Type B pancreatic cell (in vitro differentiated cells): ENCODE data around the gene HHATL. TPM values are rescaled to one million over a fixed set of nuclear protein-coding genes. Genes with fewer than 3 reads are reported as not detected.
A peak's percentile ranks its signal among the peaks of the same experiment; 100 is the strongest.

Source experiments
- DNase-seq: peaks from one replicate; pipeline ENCODE4 v3.0.0; 2021; ENCODE audit warnings: mixed read lengths; ENCODE audit not compliant: unreplicated experiment; ENCODE audit errors: extremely low spot score
- H3K27ac Mint-ChIP-seq: 2 replicates; pipeline ENCODE4 v1.8.0; 2021; ENCODE audit warnings: mild to moderate bottlenecking, mixed read lengths
- H3K27me3 Mint-ChIP-seq: 2 replicates; pipeline ENCODE4 v1.8.0; 2021; ENCODE audit warnings: mixed read lengths
- H3K36me3 Mint-ChIP-seq: 2 replicates; pipeline ENCODE4 v1.8.0; 2021; ENCODE audit warnings: mixed read lengths
- H3K4me1 Mint-ChIP-seq: one replicate; pipeline ENCODE4 v1.8.0; 2021; ENCODE audit warnings: mixed read lengths; ENCODE audit not compliant: unreplicated experiment
- H3K4me3 Mint-ChIP-seq: 2 replicates; pipeline ENCODE4 v1.8.0; 2021; ENCODE audit warnings: mild to moderate bottlenecking, mixed read lengths
- H3K9me3 Mint-ChIP-seq: 2 replicates; pipeline ENCODE4 v1.8.0; 2021; ENCODE audit warnings: mixed read lengths
- total RNA-seq: library from RNA; stranded (reverse); gene quantifications from 2 replicates; pipeline ENCODE4 v1.2.1, GENCODE V29; 2021; ENCODE audit warnings: low replicate concordance
- TF ChIP-seq, protein P1 (sequence below): fragments of 200-600 bp; sonication (generic); conservative IDR thresholded peaks from 2 replicates; pipeline ENCODE4 v1.5.0; 2021; ENCODE audit warnings: antibody characterized with exemption, mild to moderate bottlenecking

HHATL gene
- total RNA-seq, 1 donor from 2014 or later, result not detected

- no peak overlapping the region for H3K4me3 Mint-ChIP-seq
- TF ChIP-seq, protein P1, sequence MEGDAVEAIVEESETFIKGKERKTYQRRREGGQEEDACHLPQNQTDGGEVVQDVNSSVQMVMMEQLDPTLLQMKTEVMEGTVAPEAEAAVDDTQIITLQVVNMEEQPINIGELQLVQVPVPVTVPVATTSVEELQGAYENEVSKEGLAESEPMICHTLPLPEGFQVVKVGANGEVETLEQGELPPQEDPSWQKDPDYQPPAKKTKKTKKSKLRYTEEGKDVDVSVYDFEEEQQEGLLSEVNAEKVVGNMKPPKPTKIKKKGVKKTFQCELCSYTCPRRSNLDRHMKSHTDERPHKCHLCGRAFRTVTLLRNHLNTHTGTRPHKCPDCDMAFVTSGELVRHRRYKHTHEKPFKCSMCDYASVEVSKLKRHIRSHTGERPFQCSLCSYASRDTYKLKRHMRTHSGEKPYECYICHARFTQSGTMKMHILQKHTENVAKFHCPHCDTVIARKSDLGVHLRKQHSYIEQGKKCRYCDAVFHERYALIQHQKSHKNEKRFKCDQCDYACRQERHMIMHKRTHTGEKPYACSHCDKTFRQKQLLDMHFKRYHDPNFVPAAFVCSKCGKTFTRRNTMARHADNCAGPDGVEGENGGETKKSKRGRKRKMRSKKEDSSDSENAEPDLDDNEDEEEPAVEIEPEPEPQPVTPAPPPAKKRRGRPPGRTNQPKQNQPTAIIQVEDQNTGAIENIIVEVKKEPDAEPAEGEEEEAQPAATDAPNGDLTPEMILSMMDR, result no peak
- H3K9me3 Mint-ChIP-seq, result no peaks in the 10 kb centered on the region
- H3K36me3 Mint-ChIP-seq, result no peaks in the 10 kb centered on the region
- H3K27ac Mint-ChIP-seq, result no peak overlapping the region
- peaks cover 23% of the 10 kb centered on the region for H3K27me3 Mint-ChIP-seq
- peaks cover 6% of the 10 kb centered on the region for H3K4me1 Mint-ChIP-seq
- no peak for DNase-seq
These were observed 13.8 kb downstream of the HHATL start for GRCh38 chr3:42688487-42689420.

DNA sequence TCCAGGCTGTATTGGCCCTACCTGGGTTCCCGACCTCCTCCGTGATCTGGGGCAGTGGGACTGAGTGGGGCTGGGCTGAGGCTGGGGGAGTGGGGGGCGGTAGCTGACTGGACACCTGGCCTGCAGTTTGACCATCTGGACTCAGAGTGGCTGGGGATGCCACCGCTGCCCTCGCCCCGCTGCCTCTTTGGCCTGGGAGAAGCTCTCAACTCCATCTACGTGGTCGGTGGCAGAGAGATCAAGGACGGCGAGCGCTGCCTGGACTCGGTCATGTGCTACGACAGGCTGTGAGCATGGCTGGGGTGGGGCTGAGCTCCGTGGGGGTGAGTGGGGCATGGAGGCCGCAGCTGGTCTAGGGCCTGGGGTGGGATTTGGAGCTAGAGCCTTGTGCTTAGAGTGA lies 14.6 kb downstream of the HHATL start:
- Mint-ChIP-seq H3K4me1 (peaks cover 6% of the 10 kb centered on the region), H3K9me3 (no peaks in the 10 kb centered on the region), H3K4me3 (no peak overlapping the region), H3K27ac (no peak overlapping the region), H3K27me3 (peaks cover 23% of the 10 kb centered on the region), H3K36me3 (no peaks in the 10 kb centered on the region)
- DNase-seq, result no peak
- TF ChIP-seq, protein P1, result no peak

DNA sequence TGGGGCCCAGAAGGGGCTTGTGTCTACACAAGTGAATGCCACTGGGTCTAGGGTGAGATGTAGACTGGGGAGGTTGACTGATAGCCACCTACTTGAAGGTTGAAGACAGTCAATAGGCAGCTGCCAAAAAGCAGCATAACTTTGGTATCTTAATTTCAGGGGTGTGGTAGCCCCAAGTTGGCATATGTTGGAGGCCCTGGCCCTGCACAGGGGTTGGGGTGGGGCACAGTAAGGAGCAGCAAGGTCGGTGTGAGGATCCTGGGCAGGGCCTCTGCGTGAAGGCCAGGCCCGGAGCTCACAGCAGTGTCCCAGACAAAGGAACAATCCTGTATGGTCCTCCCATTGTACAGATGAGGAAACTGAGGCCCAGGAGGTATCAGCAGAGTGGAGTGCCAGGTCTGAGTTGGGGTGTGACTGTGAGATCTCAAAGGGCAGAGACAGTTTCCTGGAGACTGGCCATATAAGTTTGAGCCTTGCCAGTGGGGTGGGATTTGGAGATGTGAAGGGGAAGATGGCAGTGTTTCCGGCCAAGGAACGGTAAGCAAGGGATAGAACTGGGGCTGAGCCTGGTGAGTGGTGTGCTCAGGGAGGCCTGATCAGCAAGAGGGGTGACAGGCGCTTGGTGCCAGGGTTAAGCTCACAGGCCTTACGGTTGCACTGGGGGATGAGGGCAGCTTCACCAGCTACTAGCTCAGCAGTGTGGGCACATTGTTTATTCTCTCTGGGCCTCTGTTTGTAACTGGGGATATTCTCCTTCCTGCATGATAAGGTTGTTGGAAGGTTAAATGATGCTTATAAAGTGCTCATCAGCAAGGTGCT lies 15.6 kb downstream of the HHATL start:
- no peak overlapping the region for H3K27ac Mint-ChIP-seq

DNA sequence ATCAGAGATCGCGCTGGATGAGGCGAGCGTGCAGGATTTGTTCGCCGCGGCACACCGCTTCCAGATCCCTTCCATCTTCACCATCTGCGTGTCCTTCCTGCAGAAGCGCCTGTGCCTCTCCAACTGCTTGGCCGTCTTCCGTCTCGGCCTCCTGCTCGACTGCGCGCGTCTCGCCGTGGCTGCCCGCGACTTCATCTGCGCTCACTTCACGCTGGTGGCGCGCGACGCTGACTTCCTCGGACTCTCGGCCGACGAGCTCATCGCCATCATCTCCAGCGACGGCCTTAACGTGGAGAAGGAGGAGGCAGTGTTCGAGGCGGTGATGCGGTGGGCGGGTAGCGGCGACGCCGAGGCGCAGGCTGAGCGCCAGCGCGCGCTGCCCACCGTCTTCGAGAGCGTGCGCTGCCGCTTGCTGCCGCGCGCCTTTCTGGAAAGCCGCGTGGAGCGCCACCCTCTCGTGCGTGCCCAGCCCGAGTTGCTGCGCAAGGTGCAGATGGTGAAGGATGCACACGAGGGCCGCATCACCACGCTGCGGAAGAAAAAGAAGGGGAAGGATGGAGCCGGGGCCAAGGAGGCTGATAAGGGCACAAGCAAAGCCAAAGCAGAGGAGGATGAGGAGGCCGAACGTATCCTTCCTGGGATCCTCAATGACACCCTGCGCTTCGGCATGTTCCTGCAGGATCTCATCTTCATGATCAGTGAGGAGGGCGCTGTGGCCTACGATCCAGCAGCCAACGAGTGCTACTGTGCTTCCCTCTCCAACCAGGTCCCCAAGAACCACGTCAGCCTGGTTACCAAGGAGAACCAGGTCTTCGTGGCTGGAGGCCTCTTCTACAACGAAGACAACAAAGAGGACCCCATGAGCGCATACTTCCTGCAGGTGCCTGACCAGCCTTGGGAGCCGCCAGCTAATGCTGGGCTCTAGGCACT lies 16.4 kb downstream of the HHATL start:
- Mint-ChIP-seq H3K36me3 (no peaks in the 10 kb centered on the region), H3K9me3 (no peaks in the 10 kb centered on the region), H3K4me1 (peaks cover 6% of the 10 kb centered on the region), H3K27me3 (peaks cover 19% of the 10 kb centered on the region), H3K27ac (no peak overlapping the region), H3K4me3 (no peak overlapping the region)
- TF ChIP-seq, protein P1, result no peak
- DNase-seq, result no peak

More for the DNA sequence above, 15.6 kb downstream of the HHATL start:
- TF ChIP-seq, protein P1, result no peak
- H3K4me1 Mint-ChIP-seq, result peaks cover 6% of the 10 kb centered on the region
- no peaks in the 10 kb centered on the region for H3K9me3 Mint-ChIP-seq
- peaks cover 23% of the 10 kb centered on the region for H3K27me3 Mint-ChIP-seq
- DNase-seq, result no peak
- no peak overlapping the region for H3K4me3 Mint-ChIP-seq
- H3K36me3 Mint-ChIP-seq, result no peaks in the 10 kb centered on the region

DNA sequence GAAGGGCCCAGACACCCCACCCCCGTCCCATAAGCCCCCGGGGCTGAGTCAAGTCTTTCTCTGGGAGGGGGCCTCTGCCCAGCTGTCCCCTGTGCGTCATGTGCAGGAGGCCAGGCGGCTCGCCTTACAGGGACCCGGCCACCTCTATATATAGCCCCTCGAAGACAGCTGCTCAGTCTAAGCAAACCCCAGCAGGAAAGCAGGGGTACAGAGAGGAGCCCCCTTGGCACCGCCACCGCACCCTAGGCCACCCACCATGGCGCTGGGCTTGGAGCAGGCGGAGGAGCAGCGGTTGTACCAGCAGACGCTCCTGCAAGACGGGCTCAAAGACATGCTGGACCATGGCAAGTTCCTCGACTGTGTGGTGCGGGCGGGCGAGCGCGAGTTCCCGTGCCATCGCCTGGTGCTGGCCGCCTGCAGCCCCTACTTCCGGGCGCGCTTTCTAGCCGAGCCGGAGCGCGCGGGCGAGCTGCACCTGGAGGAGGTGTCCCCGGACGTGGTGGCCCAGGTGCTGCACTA lies 17.2 kb downstream of the HHATL start, which contains the start of gene KLHL40:
KLHL40 (plus strand) TSS at position 175 of the 519 bp plus-strand sequence; CDS start at position 257, 82 bp downstream.
- Mint-ChIP-seq H3K27ac (peak within 1 kb of the TSS; percentile 94), H3K4me1 (peaks cover 6% of the 10 kb centered on the region), H3K36me3 (no peaks in the 10 kb centered on the region)

More for the DNA sequence above, 17.2 kb downstream of the HHATL start, which contains the start of gene KLHL40:
- H3K9me3 Mint-ChIP-seq, result no peaks in the 10 kb centered on the region
- TF ChIP-seq, protein P1, result no peak
- H3K4me3 Mint-ChIP-seq, result no peak within 1 kb of the TSS
- peaks cover 13% of the 10 kb centered on the region for H3K27me3 Mint-ChIP-seq
- DNase-seq, result no peak
